ENCODE data around the gene IMP4. TPM values are rescaled to one million over a fixed set of nuclear protein-coding genes. Genes with fewer than 3 reads are reported as not detected.

The IMP4 gene
- polyA plus RNA-seq, 1 donor from 2014 or later, result 78.0 TPM

- Histone ChIP-seq H3F3A (ENCODE audit: insufficient read depth, low read length, poor library complexity, severe bottlenecking) (no peaks in the 10 kb centered on the region), H3K36me3 (ENCODE audit: insufficient read depth, low read length) (peaks cover 5% of the 10 kb centered on the region), H3K4me3 (ENCODE audit: low read length) (peak overlapping the region; percentile 71), H3K9me2 (ENCODE audit: insufficient read depth, low read length) (no peaks in the 10 kb centered on the region), H3K9ac (ENCODE audit: low read length) (no peak overlapping the region), H3K9me3 (ENCODE audit: low read length) (no peaks in the 10 kb centered on the region), H3K4me2 (ENCODE audit: low read length) (no peak overlapping the region), H3K79me2 (replicated peaks; ENCODE audit: insufficient read depth, low read length) (no peaks in the 10 kb centered on the region), H4K20me1 (ENCODE audit: insufficient read depth) (no peaks in the 10 kb centered on the region), H3K27ac (ENCODE audit: low read length) (no peak overlapping the region), H2AFZ (ENCODE audit: low read depth, low read length) (no peak overlapping the region), H3K27me3 (ENCODE audit: insufficient read depth, low read depth, low read length) (no peaks in the 10 kb centered on the region)
- no peak for TF ChIP-seq TAF1 (IDR thresholded peaks at IDR 0.05; ENCODE audit: low read depth)
- TF ChIP-seq POLR2AphosphoS5 (IDR thresholded peaks at IDR 0.05), result no peak
- TF ChIP-seq, protein P1, sequence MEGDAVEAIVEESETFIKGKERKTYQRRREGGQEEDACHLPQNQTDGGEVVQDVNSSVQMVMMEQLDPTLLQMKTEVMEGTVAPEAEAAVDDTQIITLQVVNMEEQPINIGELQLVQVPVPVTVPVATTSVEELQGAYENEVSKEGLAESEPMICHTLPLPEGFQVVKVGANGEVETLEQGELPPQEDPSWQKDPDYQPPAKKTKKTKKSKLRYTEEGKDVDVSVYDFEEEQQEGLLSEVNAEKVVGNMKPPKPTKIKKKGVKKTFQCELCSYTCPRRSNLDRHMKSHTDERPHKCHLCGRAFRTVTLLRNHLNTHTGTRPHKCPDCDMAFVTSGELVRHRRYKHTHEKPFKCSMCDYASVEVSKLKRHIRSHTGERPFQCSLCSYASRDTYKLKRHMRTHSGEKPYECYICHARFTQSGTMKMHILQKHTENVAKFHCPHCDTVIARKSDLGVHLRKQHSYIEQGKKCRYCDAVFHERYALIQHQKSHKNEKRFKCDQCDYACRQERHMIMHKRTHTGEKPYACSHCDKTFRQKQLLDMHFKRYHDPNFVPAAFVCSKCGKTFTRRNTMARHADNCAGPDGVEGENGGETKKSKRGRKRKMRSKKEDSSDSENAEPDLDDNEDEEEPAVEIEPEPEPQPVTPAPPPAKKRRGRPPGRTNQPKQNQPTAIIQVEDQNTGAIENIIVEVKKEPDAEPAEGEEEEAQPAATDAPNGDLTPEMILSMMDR (IDR thresholded peaks at IDR 0.05; ENCODE audit: poor library complexity, severe bottlenecking), result no peak
- no peak for TF ChIP-seq EP300 (conservative IDR thresholded peaks at IDR 0.05; ENCODE audit: poor library complexity, severe bottlenecking)
- TF ChIP-seq MXI1 (conservative IDR thresholded peaks at IDR 0.05; ENCODE audit: poor library complexity, severe bottlenecking), result no peak
- TF ChIP-seq RAD21 (conservative IDR thresholded peaks at IDR 0.05), result no peak
- TF ChIP-seq SMC3 (conservative IDR thresholded peaks at IDR 0.05; ENCODE audit: poor library complexity), result no peak
- TF ChIP-seq EZH2 (IDR thresholded peaks at IDR 0.05; ENCODE audit: borderline replicate concordance, insufficient read depth, low read length, poor library complexity, severe bottlenecking), result no peak
- TF ChIP-seq, protein P2, sequence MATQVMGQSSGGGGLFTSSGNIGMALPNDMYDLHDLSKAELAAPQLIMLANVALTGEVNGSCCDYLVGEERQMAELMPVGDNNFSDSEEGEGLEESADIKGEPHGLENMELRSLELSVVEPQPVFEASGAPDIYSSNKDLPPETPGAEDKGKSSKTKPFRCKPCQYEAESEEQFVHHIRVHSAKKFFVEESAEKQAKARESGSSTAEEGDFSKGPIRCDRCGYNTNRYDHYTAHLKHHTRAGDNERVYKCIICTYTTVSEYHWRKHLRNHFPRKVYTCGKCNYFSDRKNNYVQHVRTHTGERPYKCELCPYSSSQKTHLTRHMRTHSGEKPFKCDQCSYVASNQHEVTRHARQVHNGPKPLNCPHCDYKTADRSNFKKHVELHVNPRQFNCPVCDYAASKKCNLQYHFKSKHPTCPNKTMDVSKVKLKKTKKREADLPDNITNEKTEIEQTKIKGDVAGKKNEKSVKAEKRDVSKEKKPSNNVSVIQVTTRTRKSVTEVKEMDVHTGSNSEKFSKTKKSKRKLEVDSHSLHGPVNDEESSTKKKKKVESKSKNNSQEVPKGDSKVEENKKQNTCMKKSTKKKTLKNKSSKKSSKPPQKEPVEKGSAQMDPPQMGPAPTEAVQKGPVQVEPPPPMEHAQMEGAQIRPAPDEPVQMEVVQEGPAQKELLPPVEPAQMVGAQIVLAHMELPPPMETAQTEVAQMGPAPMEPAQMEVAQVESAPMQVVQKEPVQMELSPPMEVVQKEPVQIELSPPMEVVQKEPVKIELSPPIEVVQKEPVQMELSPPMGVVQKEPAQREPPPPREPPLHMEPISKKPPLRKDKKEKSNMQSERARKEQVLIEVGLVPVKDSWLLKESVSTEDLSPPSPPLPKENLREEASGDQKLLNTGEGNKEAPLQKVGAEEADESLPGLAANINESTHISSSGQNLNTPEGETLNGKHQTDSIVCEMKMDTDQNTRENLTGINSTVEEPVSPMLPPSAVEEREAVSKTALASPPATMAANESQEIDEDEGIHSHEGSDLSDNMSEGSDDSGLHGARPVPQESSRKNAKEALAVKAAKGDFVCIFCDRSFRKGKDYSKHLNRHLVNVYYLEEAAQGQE (IDR thresholded peaks at IDR 0.05; ENCODE audit: borderline replicate concordance), result no peak
Observed at GRCh38 chr2:130336150-130336876, 6.4 kb upstream of the IMP4 start.

GRCh38 chr2:130336877-130337734 lies 5.6 kb upstream of the IMP4 start:
- TF ChIP-seq EZH2 (IDR thresholded peaks at IDR 0.05; ENCODE audit: borderline replicate concordance, insufficient read depth, low read length, poor library complexity, severe bottlenecking) (no peak), TAF1 (IDR thresholded peaks at IDR 0.05; ENCODE audit: low read depth) (no peak), SMC3 (conservative IDR thresholded peaks at IDR 0.05; ENCODE audit: poor library complexity) (peak; percentile 52), EP300 (conservative IDR thresholded peaks at IDR 0.05; ENCODE audit: poor library complexity, severe bottlenecking) (peak; percentile 69), RAD21 (conservative IDR thresholded peaks at IDR 0.05) (peak; percentile 48), MXI1 (conservative IDR thresholded peaks at IDR 0.05; ENCODE audit: poor library complexity, severe bottlenecking) (peak; percentile 35), POLR2AphosphoS5 (IDR thresholded peaks at IDR 0.05) (peak; percentile 50)
- TF ChIP-seq, protein P1 (IDR thresholded peaks at IDR 0.05; ENCODE audit: poor library complexity, severe bottlenecking), result peak; percentile 54
- TF ChIP-seq, protein P2 (IDR thresholded peaks at IDR 0.05; ENCODE audit: borderline replicate concordance), result no peak
- Histone ChIP-seq H3F3A (ENCODE audit: insufficient read depth, low read length, poor library complexity, severe bottlenecking) (no peaks in the 10 kb centered on the region), H3K27me3 (ENCODE audit: insufficient read depth, low read depth, low read length) (no peaks in the 10 kb centered on the region), H3K27ac (ENCODE audit: low read length) (peak overlapping the region; percentile 42), H3K9me3 (ENCODE audit: low read length) (no peaks in the 10 kb centered on the region), H3K9ac (ENCODE audit: low read length) (peak overlapping the region; percentile 56), H3K9me2 (ENCODE audit: insufficient read depth, low read length) (no peaks in the 10 kb centered on the region), H3K4me2 (ENCODE audit: low read length) (peak overlapping the region; percentile 76), H3K4me3 (ENCODE audit: low read length) (peak overlapping the region; percentile 71), H3K79me2 (replicated peaks; ENCODE audit: insufficient read depth, low read length) (no peaks in the 10 kb centered on the region), H4K20me1 (ENCODE audit: insufficient read depth) (no peaks in the 10 kb centered on the region), H3K36me3 (ENCODE audit: insufficient read depth, low read length) (peaks cover 5% of the 10 kb centered on the region), H2AFZ (ENCODE audit: low read depth, low read length) (no peak overlapping the region)

All from neural cell (in vitro differentiated cells).